CD4-positive, alpha-beta T cell (primary cell): ENCODE measurements around the gene ASB7. TPM values are rescaled to one million over a fixed set of nuclear protein-coding genes. Genes with fewer than 3 reads are reported as not detected.

ENCODE experiments used
- ATAC-seq: fragments of 200-7000 bp; cut with Tn5 transposase; one replicate; pipeline ENCODE4 v1.10.0; 2022; ENCODE audit warnings: mild to moderate bottlenecking; ENCODE audit not compliant: poor library complexity
- CTCF ChIA-PET: fragments of 350-600 bp; sonication (Branson Sonifier 250); formaldehyde crosslinking; loops from one replicate; lab custom pipeline; 2021; ENCODE audit warnings: antibody characterized with exemption, inconsistent platforms; lab: Charles Lee
- POLR2A ChIA-PET: fragments of 350-600 bp; sonication (Branson Sonifier 250); formaldehyde crosslinking; loops from one replicate; lab custom pipeline; 2021; ENCODE audit warnings: antibody characterized with exemption, inconsistent platforms; lab: Charles Lee
- DNase-seq, 14 experiments: peaks; one replicate each; pipeline ENCODE4 v3.0.0-alpha.2; 2013 to 2020; ENCODE audit warnings: mixed read lengths in 2 of 14
- H3K27ac ChIP-seq, 2 donors: one replicate each; pipeline versions ENCODE4 v1.5.1 to v1.7.0; 2013; ENCODE audit warnings: low read length in 2 of 2, low read depth in 1 of 2, mild to moderate bottlenecking in 1 of 2
- H3K27me3 ChIP-seq, 2 experiments: 1 replicate in 1 of 2; 2 replicates in 1 of 2; pipeline versions ENCODE4 v1.6.1 to v1.7.0; 2013; ENCODE audit warnings: low read length in 2 of 2, control low read depth in 1 of 2, mild to moderate bottlenecking in 1 of 2, moderate library complexity in 1 of 2; ENCODE audit not compliant: insufficient read depth in 2 of 2, control insufficient read depth in 1 of 2
- H3K36me3 ChIP-seq: one replicate; pipeline ENCODE4 v1.6.1; 2013; ENCODE audit warnings: low read length, control low read depth; ENCODE audit not compliant: insufficient read depth
- H3K4me1 ChIP-seq: one replicate; pipeline ENCODE4 v1.6.1; 2013; ENCODE audit warnings: low read length, control low read depth; ENCODE audit not compliant: insufficient read depth
- H3K4me3 ChIP-seq: one replicate; pipeline ENCODE4 v1.5.1; 2013; ENCODE audit warnings: mild to moderate bottlenecking, low read length, moderate library complexity
- H3K9me3 ChIP-seq, 2 experiments: 1 replicate in 1 of 2; 2 replicates in 1 of 2; pipeline versions ENCODE4 v1.6.1 to v1.7.0; 2013; ENCODE audit warnings: low read length in 2 of 2, mild to moderate bottlenecking in 2 of 2, control low read depth in 1 of 2, moderate library complexity in 1 of 2; ENCODE audit not compliant: control insufficient read depth in 1 of 2, insufficient read depth in 1 of 2
- H3K27ac Mint-ChIP-seq: one replicate; pipeline ENCODE4 v1.8.0; 2020; ENCODE audit warnings: mixed read lengths
- H3K27me3 Mint-ChIP-seq: one replicate; pipeline ENCODE4 v1.8.0; 2021; ENCODE audit warnings: mixed read lengths
- H3K36me3 Mint-ChIP-seq: one replicate; pipeline ENCODE4 v1.8.0; 2021; ENCODE audit warnings: low read depth, mixed read lengths
- H3K4me1 Mint-ChIP-seq: one replicate; pipeline ENCODE4 v1.8.0; 2021; ENCODE audit warnings: low read depth, mixed read lengths
- H3K4me3 Mint-ChIP-seq: one replicate; pipeline ENCODE4 v1.8.0; 2020; ENCODE audit warnings: mild to moderate bottlenecking, mixed read lengths
- H3K9me3 Mint-ChIP-seq: one replicate; pipeline ENCODE4 v1.8.0; 2020; ENCODE audit warnings: mixed read lengths
- intact Hi-C, 2 experiments: fragments of 100-400 bp; cut with DNase I in 1 of 2; cut with micrococcal nuclease in 1 of 2; formaldehyde crosslinking; loops; one replicate each; pipeline versions ENCODE4 v1.15.1 to v1.9.0; 2023 to 2025; cut with DNase I, micrococcal nuclease
- total RNA-seq, 174 experiments: library from RNA in 2 of 174; stranded (reverse) in 2 of 174; gene quantifications; one replicate each; pipeline ENCODE4 v1.2.3 and lab custom pipeline; 2021 to 2026
- TF ChIP-seq, protein P1 (sequence below): fragments of 200-600 bp; IDR thresholded peaks from one replicate; pipeline ENCODE4 v1.8.0; 2022; ENCODE audit warnings: antibody characterized with exemption, mild to moderate bottlenecking

Gene ASB7
- total RNA-seq, 2 experiments from 2014 or later = 14.9 to 16.7 TPM

DNA sequence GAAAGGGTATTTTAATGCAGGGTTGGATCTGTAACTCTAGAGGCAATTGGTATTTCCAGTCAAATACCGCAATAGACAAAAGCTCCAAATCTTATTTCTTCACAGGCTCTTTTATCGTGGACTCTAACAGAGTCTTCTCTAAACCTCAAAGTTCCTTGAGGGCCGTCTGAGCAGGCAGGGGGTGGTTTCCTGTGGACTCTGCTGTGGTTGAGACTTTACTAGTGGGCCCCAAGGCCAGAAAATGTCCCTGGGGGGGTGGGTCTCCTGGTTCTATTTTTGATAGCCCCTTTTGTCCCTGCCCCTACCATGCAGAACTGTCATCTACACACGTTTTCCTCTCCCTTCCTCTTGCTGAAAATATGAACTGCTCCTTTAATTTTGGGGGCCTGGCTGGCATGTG lies 80.1 kb downstream of the ASB7 start:
- Mint-ChIP-seq H3K4me3 (no peak overlapping the region), H3K9me3 (peaks cover 2% of the 10 kb centered on the region), H3K4me1 (no peaks in the 10 kb centered on the region), H3K27me3 (peaks cover 28% of the 10 kb centered on the region), H3K36me3 (no peaks in the 10 kb centered on the region), H3K27ac (no peak overlapping the region)
- intact Hi-C loops = no loop called here
- Histone ChIP-seq H3K36me3 (no peaks in the 10 kb centered on the region), H3K9me3 (peaks cover 0 to 10% of the 10 kb centered on the region in 2 experiments), H3K4me1 (no peaks in the 10 kb centered on the region), H3K27ac (no peak overlapping the region), H3K27me3 (peaks cover 0 to 5% of the 10 kb centered on the region in 2 experiments), H3K4me3 (no peak overlapping the region)
- DNase-seq (no peak), ATAC-seq (no peak)
- CTCF ChIA-PET = no interaction called here
- TF ChIP-seq, protein P1, sequence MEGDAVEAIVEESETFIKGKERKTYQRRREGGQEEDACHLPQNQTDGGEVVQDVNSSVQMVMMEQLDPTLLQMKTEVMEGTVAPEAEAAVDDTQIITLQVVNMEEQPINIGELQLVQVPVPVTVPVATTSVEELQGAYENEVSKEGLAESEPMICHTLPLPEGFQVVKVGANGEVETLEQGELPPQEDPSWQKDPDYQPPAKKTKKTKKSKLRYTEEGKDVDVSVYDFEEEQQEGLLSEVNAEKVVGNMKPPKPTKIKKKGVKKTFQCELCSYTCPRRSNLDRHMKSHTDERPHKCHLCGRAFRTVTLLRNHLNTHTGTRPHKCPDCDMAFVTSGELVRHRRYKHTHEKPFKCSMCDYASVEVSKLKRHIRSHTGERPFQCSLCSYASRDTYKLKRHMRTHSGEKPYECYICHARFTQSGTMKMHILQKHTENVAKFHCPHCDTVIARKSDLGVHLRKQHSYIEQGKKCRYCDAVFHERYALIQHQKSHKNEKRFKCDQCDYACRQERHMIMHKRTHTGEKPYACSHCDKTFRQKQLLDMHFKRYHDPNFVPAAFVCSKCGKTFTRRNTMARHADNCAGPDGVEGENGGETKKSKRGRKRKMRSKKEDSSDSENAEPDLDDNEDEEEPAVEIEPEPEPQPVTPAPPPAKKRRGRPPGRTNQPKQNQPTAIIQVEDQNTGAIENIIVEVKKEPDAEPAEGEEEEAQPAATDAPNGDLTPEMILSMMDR = no peak
- POLR2A ChIA-PET = no interaction called here

DNA sequence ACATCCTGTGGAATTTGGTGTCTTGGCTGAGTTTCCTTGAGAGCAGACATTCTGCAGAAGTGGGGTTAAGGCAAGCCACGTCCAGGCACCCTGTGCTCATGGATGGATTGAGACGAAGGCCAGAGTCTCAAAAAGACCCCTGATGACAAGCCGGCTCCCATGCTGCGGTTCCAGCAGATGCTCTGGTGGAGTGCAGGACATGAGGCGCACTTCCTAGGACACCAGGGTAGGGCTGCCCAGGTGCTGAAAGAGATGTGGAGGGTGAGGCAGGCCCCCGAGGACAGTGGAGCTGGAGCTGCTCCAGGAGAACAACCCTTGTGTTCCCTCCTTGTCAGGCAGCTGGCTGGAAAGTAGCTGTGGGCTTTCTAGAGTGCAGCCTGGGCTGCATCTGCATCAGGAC lies 81.0 kb downstream of the ASB7 start:
- Mint-ChIP-seq H3K4me1 (no peaks in the 10 kb centered on the region), H3K27me3 (peaks cover 22% of the 10 kb centered on the region), H3K36me3 (no peaks in the 10 kb centered on the region), H3K9me3 (peaks cover 2% of the 10 kb centered on the region), H3K4me3 (no peak overlapping the region), H3K27ac (no peak overlapping the region)
- DNase-seq = no peak
- CTCF ChIA-PET = no interaction called here
- POLR2A ChIA-PET = no interaction called here
- TF ChIP-seq, protein P1 = no peak
- intact Hi-C loops = no loop called here
- no peak for ATAC-seq
- Histone ChIP-seq H3K36me3 (no peaks in the 10 kb centered on the region), H3K27me3 (peaks cover 0 to 7% of the 10 kb centered on the region in 2 experiments), H3K4me3 (no peak overlapping the region), H3K4me1 (no peaks in the 10 kb centered on the region), H3K9me3 (peaks cover 0 to 10% of the 10 kb centered on the region in 2 experiments), H3K27ac (no peak overlapping the region)

DNA sequence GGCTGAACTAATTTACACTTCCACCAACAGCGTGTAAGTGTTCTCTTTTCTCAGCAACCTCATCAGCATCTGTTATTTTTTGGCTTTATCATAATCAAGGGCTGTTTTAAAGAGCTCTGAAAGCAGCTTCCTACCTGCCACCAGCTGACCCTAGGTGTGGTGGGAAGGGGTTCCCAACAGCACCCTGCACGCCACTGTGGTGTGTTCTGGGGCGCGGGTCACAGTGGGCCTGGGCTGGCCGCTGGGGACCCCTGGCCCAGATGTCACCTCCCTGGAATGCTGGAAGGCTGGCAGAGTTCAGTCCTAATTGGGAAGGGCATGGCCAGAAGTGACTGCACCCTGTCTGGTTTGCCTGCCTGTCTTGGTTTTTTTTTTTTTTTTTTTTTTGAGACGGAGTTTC lies 82.2 kb downstream of the ASB7 start:
- ATAC-seq = no peak
- Histone ChIP-seq H3K27ac (no peak overlapping the region), H3K4me1 (no peaks in the 10 kb centered on the region), H3K4me3 (no peak overlapping the region), H3K36me3 (no peaks in the 10 kb centered on the region), H3K27me3 (peaks cover 0 to 7% of the 10 kb centered on the region in 2 experiments), H3K9me3 (peaks cover 0 to 2% of the 10 kb centered on the region in 2 experiments)
- no peak for DNase-seq
- POLR2A ChIA-PET = no interaction called here
- H3K4me3 Mint-ChIP-seq = no peak overlapping the region
- intact Hi-C loops = no loop called here
- CTCF ChIA-PET = no interaction called here
- peaks cover 2% of the 10 kb centered on the region for H3K9me3 Mint-ChIP-seq
- no peaks in the 10 kb centered on the region for H3K4me1 Mint-ChIP-seq
- H3K27ac Mint-ChIP-seq = no peak overlapping the region
- H3K36me3 Mint-ChIP-seq = no peaks in the 10 kb centered on the region
- TF ChIP-seq, protein P1 = no peak
- H3K27me3 Mint-ChIP-seq = peaks cover 22% of the 10 kb centered on the region
